Esophagus mucosa (tissue), 1 donor: ENCODE results near the gene SCUBE3. TPM values are rescaled to one million over a fixed set of nuclear protein-coding genes. Genes with fewer than 3 reads are reported as not detected.

Experiments used
- ATAC-seq: fragments of 200-7000 bp; cut with Tn5 transposase; one replicate; pipeline ENCODE4 v1.9.1; 2020
- total RNA-seq: library from RNA; stranded (reverse); gene quantifications from one replicate; pipeline ENCODE4 v1.2.4, GENCODE V29; 2023
- donor health status: DM: yes; HTN: yes; CAD: no.

SCUBE3 gene
- total RNA-seq, 1 donor from 2014 or later = 0.12 TPM

DNA sequence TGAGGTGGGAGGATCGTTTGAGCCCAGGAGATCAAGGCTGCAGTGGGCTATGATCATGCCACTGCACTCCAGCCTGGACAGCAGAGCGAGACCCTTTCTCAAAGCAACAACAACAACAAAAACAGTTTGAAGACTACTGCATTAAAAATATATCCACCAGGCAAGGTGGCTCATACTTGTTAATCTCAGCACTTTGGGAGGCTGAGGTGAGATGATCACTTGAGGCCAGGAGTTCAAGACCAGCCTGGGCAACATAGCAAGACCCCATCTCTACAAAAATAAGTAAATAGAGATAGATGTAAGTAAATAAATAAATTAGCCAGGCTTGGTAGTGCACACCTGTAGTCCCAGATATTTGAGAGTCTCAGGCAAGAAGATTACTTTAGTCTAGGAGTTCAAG is 58.2 kb downstream of the SCUBE3 start:
- ATAC-seq = no peak

DNA sequence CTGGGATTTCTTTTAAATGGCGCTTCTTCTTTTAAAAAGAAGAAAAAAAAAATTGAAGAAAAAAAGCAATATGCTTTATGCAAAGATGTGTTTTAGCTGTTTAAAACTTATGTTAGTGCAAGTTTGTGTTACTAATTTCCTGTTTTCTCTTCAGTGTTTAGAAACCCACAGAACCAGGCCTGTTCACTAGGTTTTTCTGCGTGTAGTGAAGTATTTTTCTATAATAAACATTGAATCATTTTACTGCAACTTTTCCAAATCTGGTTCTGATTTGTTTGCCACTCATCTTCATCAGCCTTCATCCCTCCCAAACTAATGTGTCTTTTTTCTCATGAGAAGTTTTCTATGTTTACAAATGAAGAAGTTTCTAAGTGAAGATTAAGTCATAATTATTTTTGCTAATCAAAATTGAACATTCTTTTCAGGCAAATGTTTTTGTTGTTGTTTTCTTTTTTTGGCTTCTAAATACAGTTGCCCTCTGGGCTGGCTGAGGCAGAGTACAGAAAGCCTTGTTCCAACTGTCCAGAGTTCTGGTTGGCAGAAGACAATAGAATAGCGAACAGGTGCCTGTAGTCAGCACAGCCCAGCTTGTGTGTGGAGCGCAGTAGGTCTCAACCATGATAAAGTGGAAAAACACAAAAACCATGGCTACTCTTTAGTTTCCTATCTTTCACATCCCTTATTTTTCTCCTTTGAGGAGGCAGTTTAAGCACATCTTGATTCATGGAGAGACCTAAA is 60.2 kb downstream of the SCUBE3 start:
- ATAC-seq = no peak

DNA sequence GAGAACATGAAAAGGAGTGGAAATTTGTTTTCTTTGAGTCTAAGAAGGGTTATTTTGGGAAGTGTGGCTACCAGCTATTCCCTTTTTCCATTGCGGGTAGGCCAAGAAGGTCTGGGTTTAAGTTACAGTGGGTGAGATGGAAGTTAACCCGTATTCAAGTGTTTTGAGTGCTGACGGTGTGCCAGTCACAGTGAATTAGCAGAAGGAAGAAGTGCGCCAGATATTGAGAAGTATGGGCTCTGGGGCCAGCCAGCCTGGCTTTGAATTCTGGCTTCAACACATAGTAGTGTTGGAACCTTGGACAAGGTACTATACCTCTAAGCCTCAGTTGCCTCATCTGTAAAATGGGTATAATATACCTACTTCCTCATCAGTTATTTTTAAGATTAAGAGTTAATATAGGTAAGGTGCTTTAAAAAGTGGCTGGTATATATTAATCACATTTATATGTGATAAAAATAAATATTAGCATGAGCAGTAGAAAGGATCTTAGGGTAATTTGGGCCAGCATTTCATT is 62.0 kb downstream of the SCUBE3 start:
- no peak for ATAC-seq

DNA sequence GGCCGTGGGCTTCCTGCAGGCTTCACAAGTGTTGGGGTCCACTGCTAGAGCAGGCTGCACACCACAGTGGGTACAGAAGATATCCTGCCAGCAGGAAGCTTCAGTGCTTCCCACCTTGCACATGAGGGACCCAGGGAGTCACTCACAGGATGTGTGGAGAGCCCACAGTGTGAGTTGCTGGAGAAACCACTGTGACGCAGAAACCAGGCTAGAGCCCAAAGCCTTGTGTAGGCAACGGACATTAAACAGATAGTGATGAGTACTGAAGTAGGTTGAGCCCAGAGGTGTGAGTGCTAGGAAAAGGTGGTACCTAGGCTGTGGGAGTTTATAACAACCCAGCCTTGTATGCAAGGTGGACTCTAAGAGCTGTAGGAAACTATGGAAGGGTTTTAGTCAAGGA is 65.0 kb downstream of the SCUBE3 start:
- ATAC-seq = no peak

DNA sequence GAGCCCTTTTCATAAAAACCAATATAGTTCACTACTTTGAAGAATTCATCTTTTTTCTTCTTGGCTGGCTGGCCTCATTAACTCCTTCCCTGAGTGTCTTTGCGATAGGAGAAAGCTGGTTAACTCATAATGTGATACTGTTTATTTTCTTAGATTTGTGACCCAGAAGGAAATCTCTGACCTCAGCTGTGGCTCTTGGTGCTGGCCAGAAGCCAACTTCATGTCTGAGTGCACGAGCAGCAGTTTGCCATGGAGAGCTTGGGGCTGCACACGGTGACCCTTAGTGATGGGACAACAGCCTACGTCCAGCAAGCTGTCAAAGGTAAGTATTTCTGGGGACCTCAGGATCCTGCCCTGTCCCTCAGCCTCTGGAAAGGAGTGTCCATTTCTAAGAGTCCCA is 67.1 kb downstream of the SCUBE3 start:
- ATAC-seq = no peak

DNA sequence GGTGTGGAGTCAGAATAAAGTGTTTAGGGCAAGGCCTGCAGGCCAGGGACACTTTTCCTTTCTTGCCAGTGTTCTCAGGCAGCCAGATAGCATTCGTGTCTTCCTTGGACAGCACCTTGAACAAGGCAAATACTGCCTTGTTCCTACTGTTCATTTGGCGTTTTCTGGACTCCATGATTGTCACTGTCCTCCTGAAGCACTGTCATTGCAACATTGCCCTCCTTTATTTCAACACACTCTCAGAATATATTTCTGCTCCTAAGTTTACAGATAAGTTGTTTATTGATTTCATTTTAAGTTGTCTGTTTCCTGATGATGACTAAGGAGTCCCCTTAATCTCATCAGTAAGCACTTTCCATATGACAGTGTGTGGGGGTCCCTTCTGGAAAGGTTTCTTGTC is 68.7 kb downstream of the SCUBE3 start:
- ATAC-seq = no peak

DNA sequence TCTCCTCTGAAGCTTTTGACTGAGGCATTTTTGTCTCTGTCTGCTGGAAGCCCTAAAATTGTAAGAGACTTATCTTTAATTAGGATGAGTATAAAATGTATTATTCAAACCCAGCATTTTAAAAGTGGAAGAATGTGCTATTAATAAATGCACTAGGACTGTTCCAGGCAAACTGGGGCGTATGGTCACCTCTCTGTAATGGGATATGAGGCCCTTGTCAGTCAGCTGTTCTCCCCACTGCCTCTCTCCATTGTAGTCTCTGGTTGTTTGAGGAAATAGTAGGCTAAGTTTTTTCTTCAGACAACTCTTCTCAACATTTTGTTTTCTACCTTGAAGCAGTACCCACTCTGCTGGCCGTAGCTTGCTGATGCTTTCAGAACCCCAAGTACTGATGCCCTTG is 69.6 kb downstream of the SCUBE3 start:
- no peak for ATAC-seq

DNA sequence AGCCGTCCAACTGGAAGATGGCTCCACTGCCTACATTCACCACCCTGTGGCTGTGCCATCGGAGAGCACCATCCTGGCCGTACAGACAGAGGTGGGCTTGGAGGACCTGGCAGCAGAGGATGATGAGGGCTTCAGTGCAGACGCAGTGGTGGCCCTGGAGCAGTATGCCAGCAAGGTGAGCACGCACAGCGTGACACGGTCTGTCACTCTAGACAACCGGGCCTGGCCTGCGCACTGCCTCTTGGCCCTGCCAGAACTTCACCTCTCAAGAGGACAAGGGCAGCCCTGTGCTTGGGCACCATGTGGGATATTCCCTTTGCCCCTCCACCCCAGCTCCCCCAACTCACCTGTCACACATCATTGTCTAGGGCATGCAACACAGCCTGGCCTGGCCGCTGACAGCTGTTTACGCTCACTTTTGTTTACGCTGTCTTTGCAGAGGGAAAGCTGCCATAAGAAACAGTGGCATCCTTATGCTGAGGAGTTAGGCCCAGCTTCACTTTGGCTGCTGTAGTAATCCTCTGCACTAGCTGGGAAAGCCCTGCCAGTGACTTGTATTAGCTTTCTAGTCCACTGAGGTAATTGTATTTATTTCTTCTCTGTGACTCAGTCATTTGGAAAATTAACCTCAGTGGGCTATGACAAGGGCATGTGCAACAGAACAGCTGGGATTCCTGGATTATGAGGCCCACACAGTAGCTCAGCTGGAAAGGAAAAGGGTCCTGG is 74.1 kb downstream of the SCUBE3 start:
- no peak for ATAC-seq

DNA sequence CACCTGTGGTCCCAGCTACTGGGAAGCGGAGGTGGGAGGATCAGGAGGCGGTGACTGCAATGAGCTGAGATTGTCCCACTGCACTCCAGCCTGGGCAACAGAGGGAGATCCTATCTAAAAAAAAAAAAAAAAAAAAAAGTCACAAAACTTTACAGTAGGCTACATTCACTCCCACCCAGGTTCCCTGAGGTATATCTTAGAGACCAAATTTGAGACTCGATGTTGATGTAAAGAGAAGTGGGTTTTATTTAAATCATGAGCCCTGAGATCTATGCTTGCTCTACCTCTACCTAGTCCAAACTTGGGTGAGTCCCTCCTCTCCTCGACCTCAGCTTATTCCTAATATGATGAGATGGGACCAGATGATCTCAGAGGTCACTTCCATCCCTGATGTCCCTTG is 75.1 kb downstream of the SCUBE3 start:
- no peak for ATAC-seq

DNA sequence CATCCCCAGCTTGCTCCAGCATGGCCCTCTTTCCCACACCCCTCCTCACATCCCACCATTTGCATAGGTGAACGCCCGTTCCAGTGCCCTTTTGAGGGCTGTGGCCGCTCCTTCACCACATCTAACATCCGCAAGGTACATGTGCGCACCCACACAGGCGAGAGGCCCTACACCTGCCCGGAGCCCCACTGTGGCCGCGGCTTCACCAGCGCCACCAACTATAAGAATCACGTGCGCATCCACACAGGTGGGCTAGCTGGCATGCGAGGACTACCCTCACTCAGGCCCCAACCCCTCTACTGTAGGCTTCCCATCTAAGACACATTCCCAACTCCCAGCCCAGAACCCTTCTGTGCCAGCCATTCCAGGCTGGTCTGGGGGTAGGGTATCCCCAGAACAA is 77.7 kb downstream of the SCUBE3 start:
- no peak for ATAC-seq

DNA sequence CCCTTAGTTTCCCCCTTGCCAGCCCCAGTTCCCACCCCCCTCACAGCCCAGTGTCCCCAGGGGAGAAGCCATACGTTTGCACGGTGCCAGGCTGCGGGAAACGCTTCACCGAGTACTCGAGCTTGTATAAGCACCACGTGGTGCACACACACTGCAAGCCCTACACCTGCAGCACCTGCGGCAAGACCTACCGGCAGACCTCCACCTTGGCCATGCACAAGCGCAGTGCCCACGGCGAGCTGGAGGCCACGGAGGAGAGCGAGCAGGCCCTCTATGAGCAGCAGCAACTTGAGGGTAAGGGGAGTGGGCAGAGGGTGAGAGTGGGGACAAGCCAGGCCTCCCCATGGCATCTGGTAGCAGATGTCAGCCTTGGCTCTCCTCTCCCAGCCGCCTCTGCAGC is 78.7 kb downstream of the SCUBE3 start:
- ATAC-seq = no peak

DNA sequence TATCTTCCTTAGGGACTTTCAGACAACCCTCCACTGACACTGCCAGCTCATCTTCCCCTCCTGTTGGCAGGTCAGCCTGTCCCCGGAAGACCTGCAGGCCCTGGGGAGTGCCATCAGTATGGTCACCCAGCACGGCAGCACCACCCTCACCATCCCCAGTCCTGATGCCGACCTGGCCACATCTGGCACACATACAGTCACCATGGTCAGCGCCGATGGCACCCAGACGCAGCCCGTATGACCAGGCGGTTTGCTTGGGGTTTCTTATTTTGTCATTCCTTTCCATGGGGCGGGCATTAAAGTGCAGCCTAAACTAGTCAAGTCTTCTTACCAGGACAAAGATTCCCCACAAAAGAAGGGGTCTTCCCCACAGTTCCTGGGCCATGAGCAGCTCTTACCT is 79.9 kb downstream of the SCUBE3 start:
- ATAC-seq = no peak

DNA sequence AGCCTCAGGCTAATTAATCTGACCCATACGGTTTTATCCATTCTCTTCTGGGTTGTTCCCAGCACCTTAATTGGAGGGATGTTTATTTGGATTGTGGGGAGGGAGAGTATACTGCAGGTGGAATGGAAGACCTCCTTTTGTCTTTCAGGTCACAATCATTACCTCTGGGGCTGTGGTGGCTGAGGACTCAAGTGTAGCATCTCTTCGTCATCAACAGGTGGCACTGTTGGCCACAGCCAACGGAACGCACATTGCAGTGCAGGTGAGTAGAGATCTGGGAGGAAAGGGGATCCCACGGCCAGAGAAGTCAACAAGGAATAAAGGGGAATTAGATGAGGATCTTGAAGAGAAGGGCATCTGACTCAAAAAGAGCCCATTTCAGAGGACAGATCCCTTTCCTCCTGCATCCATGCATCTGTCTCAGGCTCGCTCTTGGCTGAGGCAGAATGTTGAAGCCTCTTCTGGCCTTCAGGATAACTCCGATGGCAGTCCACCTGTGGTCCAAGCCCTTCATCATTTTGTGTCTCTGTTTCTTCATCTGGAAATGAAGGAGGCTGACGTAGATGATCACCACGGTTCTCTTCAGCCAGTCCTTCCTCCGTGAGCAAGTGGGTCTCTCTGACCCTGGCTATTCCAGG is 80.7 kb downstream of the SCUBE3 start:
- no peak for ATAC-seq

DNA sequence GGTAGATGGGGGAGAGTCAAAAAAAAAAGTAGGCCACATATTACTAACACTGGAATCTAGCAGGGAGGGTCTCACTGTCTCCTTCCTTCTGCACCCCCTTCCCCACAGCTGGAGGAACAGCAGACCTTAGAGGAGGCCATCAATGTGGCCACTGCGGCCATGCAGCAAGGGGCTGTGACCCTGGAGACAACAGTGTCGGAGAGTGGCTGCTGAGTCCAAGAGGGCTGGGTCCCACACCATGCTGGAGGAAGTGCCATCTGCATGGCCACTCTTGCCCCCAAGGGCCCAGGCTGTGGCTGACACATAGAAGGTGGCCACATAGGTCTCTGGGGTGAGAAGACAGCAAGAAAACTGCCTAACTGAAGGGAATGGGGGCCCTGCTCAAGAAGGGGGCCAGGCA is 81.3 kb downstream of the SCUBE3 start:
- no peak for ATAC-seq

DNA sequence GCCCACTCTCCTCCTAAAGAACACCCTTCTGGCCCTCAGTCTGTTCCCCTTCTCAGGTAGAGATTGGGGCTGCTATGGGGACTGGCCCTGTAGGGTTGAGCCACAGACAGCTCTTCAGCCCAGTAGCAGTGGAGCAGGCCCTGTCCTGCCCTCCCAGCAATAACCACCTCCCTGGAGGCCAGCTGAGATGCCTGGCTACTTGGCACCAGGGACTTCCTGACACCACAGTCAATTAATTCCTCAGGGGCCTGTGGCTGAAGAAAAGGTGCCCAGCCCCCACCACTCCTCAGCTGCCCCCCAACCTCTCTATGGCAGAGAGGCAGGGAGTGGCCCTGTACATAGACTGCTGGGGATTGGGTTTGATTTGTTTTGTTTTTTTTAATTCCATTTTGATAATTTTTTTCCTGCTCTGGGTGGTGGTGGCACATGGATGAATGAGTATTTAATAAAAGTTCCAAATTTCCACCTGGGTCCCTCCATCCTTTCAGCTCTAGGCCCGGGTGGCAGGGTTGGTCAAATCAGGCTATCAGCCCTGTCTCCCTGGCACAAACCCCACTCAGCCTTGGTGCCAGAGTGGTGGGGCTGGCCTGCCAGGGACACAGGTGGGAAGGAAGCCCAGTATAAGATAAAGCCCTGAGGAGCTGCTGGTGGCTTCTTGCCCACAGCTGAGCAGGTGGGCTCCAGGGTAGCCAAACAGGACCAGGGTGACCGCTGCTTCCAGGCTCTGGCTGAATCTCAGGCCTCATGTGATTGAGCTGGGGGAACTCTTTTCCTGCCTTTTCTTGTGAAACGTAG is 82.0 kb downstream of the SCUBE3 start:
- ATAC-seq = no peak

DNA sequence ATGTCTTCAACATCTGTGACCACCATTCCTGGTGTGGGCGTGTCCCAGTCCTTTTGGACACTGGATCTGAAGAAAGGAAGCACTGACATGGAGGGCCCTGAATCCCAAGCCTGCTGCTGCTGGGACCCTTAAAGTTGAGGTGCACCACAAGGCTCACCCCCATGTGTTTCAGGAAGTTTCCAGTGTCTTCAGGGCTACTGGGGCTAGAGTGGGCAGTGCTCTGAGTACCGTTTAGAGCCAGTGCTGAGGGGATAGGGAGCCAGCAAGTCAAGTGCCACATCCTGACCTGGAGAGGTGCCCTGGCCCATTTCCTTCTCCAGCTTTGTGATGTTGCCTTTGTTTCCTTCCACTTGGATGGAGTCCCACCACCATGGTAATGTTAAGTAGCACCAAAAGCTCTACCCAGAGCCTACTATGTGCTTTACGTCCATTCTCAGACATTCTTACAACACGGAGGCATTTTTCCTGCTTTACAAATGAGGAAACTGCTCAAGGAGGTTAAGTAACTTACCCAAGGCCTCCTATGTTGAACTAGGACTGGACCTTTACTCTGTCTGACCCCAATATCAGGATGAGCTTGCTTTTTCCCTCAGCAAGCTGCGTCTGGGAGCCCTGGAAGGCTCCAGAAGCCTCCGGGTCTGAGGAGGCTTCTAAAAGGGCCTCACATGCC is 83.3 kb downstream of the SCUBE3 start:
- no peak for ATAC-seq

DNA sequence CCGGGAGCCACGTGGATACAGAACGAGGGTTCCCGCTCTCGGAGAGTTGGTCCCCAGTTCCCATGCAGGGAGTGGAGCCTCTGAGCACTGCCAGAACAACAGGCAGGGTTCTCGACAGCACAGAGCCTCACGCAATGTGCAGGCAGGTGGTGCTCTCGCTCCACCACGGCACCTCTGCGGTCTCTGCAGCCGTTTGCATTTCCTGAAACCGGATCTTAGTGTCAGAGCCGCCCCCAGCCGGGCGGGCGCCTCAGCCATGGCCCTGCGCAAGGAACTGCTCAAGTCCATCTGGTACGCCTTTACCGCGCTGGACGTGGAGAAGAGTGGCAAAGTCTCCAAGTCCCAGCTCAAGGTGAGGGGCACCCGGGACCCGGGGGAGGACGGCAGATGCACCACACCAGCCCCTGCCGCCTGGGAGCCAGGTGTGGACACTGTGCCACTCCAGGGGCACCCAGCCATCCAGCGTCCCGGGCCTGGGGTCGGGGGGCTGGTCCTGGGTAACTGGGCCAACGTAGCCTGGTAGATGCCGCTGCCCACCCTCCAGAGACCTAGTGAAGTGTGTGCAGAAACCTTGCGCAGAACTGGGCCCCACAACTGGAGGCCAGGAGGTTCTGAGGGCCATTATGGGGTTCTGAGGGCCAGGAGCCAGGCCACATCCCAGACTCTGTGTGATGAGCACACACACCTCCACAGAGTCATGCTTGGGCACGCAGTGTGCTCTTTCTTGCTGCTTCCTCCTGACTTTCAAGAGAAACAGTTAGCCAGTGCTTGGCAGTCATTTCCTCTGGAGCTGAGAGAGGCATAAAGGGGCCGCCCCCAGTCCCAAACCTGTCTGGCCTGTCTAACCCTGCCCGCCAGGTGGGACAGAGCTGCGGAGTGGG is 84.1 kb downstream of the SCUBE3 start, which contains the start of gene DEF6:
Gene DEF6 (plus strand): TSS at position 218 of the 881 bp plus-strand sequence. CDS start 39 bp downstream, at position 257.
- peak; percentile 87 for ATAC-seq

DNA sequence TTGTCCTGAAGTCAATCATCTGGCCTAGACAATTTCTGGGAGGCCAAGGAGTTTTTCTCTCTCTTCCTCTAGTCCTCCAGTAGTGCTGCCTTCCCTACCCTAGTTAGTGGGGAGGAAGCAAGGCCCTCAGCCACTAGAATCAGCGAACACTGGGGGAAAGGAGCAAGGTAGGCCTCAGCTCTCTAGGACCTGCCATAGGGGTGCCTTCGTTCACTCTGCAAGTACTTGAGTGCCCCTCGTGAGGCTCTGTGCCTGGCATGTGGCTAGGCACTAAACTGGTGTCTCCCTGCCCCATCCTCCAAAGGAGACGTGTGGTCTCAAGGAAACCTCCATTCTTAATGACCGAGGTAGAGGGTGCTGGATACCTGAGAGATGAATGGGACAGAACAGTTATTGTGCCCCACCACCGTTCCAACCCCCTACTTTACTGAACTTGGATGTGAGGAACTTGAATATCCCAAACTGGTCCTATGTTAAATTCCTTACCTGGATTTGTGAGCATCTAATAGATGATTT is 84.9 kb downstream of the SCUBE3 start:
- no peak for ATAC-seq

DNA sequence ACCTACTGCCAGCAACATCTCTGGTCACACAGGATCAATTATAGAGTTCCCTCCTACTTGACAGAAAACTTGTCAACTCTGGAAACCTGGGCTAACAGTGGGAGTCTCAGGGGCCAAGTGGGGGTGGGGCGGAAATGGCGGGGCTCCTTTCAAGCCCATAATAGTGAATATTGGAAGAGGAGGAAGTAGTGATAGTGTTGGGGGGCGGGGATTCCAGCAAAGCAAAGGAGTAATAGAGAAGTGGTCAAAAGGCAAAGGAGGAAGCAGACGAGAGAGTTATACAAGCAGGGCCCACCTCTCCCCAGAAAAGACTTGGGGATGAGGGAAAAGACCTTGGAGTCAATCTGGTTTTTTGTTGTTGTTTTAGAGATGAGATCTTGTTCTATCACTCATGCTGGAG is 85.9 kb downstream of the SCUBE3 start:
- no peak for ATAC-seq

DNA sequence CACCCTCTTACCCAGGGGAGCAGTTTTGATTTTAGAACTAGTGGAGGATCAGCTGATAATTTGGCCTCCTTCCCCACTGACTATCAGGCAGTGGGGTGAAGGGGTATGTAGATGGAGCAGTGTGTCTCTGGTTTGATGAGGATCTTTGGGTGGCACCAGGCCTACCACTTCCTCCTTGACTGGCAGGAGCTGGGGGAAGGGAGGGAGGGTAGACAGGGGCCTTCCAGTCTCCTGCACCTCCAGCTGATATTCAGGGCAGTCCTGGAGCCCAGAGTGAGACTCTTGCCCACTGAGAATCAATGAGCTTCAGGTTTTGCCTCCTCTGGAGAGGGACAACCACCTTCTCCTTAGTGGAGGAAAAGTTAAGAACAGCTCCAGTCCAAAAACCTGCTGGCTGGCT is 87.1 kb downstream of the SCUBE3 start:
- ATAC-seq = no peak
